SJSA1 (cell line): ENCODE data around the gene MYLK. TPM values are rescaled to one million over a fixed set of nuclear protein-coding genes. Genes with fewer than 3 reads are reported as not detected.

Experiments
- DNase-seq, 2 experiments: peaks; one replicate each; pipeline ENCODE4 v3.0.0-alpha.2; 2015 to 2020; ENCODE audit warnings: low spot score in 2 of 2, low read depth in 1 of 2
- H3K27ac ChIP-seq: fragments of 250-450 bp; sonication (Bioruptor Pico); 2 replicates; pipeline ENCODE4 v1.5.1; 2020; ENCODE audit warnings: mild to moderate bottlenecking, moderate library complexity
- H3K27me3 ChIP-seq: fragments of 250-450 bp; sonication (Bioruptor Pico); replicated peaks from 2 replicates; pipeline ENCODE4 v1.5.1; 2020; ENCODE audit warnings: mild to moderate bottlenecking, moderate library complexity
- H3K36me3 ChIP-seq: fragments of 250-450 bp; sonication (Bioruptor Pico); 2 replicates; pipeline ENCODE4 v1.5.1; 2020; ENCODE audit warnings: mild to moderate bottlenecking
- H3K4me1 ChIP-seq: fragments of 250-450 bp; sonication (Bioruptor Pico); replicated peaks from 2 replicates; pipeline ENCODE4 v1.6.1; 2021; ENCODE audit warnings: mild to moderate bottlenecking
- H3K4me3 ChIP-seq: fragments of 250-450 bp; sonication (Bioruptor Pico); 2 replicates; pipeline ENCODE4 v1.5.1; 2020; ENCODE audit warnings: mild to moderate bottlenecking
- H3K9me3 ChIP-seq: fragments of 250-450 bp; sonication (Bioruptor Pico); replicated peaks from 2 replicates; pipeline ENCODE4 v1.5.1; 2020; ENCODE audit warnings: mild to moderate bottlenecking
- total RNA-seq: library from RNA; depleted of rRNA; stranded (reverse); fragments of >200 nt; shearing (Covaris generic); gene quantifications from 2 replicates; pipeline ENCODE4 v1.2.3, GENCODE V29; 2014

The MYLK gene
- total RNA-seq, 1 experiment from 2014 or later: 147 TPM

DNA sequence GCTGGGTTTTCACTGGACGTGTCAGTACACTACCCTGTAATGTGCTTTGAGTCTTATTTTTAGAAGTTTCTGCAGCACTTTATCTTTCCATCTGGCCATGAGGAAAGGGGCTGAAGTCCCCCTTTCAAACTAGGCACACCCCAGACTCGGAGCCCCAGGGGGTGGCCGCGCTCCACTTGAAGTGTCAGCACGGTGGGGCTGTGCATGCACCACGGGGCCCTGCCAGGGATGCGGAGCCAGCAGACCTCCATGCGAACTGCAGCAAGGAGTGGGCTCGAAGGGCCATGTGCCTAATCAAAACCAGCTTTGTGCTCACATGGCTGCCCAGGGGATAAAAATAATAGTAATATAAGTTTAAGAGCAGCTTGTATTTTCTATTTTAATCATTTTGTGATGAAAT is 198.4 kb downstream of the MYLK start:
- H3K4me3 ChIP-seq: no peak overlapping the region
- no peaks in the 10 kb centered on the region for H3K27me3 ChIP-seq
- DNase-seq: no peak
- H3K36me3 ChIP-seq: no peaks in the 10 kb centered on the region
- no peak overlapping the region for H3K27ac ChIP-seq
- H3K4me1 ChIP-seq: peaks cover 23% of the 10 kb centered on the region
- no peaks in the 10 kb centered on the region for H3K9me3 ChIP-seq

DNA sequence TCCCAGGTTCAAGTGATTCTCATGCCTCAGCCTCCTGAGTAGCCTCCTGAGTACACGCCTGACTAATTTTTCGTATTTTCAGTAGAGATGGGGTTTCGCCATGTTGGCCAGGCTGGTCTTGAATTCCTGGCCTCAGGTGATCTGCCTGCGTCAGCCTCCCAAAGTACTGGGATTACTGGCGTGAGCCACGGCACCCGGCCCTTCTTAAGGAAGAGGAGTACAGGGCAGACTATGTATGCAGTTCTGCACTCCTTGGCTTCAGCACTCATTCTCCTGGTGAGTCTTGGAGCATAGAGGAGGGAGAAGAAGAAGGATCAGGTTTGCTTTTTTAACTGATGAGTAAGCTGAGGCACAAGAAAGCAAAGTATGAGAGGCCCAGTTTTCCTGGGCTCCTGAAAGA is 199.5 kb downstream of the MYLK start:
- H3K27me3 ChIP-seq: no peaks in the 10 kb centered on the region
- H3K9me3 ChIP-seq: no peaks in the 10 kb centered on the region
- no peak overlapping the region for H3K27ac ChIP-seq
- no peaks in the 10 kb centered on the region for H3K36me3 ChIP-seq
- H3K4me3 ChIP-seq: no peak overlapping the region
- H3K4me1 ChIP-seq: peaks cover 23% of the 10 kb centered on the region
- no peak for DNase-seq

DNA sequence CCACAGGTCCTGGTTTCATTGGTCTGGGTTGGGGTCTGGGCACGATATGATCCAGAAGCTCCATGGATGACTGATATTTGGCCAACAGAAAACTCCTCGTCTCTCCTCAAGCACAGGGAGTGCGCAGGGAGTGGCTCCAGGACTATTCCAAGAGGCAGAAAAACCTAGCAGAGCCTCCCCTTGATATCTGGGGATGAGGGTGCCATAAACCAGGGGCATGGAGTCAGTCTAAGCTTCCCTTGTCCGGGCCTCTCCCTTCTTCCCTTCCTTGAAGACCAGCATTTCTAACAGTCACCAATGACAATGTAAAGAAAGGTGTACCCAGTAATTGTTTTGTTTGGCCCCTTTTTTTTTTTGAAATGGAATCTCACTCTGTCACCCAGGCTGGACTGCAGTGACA is 199.9 kb downstream of the MYLK start:
- no peak overlapping the region for H3K27ac ChIP-seq
- peaks cover 23% of the 10 kb centered on the region for H3K4me1 ChIP-seq
- no peak for DNase-seq
- no peaks in the 10 kb centered on the region for H3K27me3 ChIP-seq
- no peaks in the 10 kb centered on the region for H3K9me3 ChIP-seq
- H3K4me3 ChIP-seq: no peak overlapping the region
- no peaks in the 10 kb centered on the region for H3K36me3 ChIP-seq

GRCh38 chr3:123683505-123684154 is 200.5 kb downstream of the MYLK start:
- Histone ChIP-seq H3K4me3 (no peak overlapping the region), H3K27ac (no peak overlapping the region), H3K27me3 (no peaks in the 10 kb centered on the region), H3K9me3 (no peaks in the 10 kb centered on the region), H3K4me1 (peaks cover 18% of the 10 kb centered on the region), H3K36me3 (no peaks in the 10 kb centered on the region)
- DNase-seq: no peak

DNA sequence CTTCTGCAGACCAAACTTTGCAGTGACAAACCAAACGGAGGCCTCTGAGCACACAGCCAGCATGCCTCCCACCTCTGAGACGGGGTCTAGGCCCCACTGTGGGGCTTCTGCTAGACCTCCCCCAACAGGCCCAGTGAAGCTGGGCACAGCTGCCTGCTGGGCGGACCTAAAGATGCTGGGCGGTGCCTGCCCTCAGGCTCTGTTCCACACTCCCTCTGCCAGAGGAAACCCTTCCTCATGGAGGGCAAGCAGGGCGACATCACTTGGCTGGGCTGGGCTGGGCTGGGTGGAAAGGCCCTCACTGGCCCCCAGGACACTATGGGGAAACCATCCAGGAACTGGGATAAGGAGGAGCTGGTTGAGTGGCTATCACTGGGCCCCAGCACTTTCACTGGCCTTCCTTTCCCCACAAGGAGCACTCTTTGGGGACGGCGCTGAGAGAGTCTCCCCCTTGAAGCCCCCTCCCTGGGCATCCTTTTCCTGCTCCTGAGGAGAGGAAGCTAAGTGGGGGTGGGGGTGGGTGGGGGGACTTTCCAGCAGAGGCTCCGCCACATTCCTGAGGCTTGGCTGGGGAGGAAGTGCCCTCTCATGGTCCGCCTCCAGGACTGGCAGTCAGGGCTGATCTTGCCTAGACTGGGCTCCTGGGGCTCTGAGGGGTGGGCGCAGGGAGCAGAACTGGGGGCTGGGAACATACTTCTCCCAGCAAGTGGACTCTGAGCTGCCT is 201.2 kb downstream of the MYLK start:
- Histone ChIP-seq H3K4me1 (peaks cover 18% of the 10 kb centered on the region), H3K36me3 (no peaks in the 10 kb centered on the region), H3K4me3 (no peak overlapping the region), H3K27ac (no peak overlapping the region), H3K9me3 (no peaks in the 10 kb centered on the region), H3K27me3 (no peaks in the 10 kb centered on the region)
- DNase-seq: no peak

GRCh38 chr3:123682302-123682701 is 201.8 kb downstream of the MYLK start:
- Histone ChIP-seq H3K27ac (no peak overlapping the region), H3K9me3 (no peaks in the 10 kb centered on the region), H3K27me3 (no peaks in the 10 kb centered on the region), H3K36me3 (no peaks in the 10 kb centered on the region), H3K4me1 (peaks cover 13% of the 10 kb centered on the region), H3K4me3 (no peak overlapping the region)
- DNase-seq: no peak

- DNase-seq: no peak
- Histone ChIP-seq H3K4me3 (no peak overlapping the region), H3K27ac (no peak overlapping the region), H3K27me3 (no peaks in the 10 kb centered on the region), H3K9me3 (no peaks in the 10 kb centered on the region), H3K4me1 (peaks cover 12% of the 10 kb centered on the region), H3K36me3 (no peaks in the 10 kb centered on the region)
These were observed 204.3 kb downstream of the MYLK start for GRCh38 chr3:123679712-123680386.

DNA sequence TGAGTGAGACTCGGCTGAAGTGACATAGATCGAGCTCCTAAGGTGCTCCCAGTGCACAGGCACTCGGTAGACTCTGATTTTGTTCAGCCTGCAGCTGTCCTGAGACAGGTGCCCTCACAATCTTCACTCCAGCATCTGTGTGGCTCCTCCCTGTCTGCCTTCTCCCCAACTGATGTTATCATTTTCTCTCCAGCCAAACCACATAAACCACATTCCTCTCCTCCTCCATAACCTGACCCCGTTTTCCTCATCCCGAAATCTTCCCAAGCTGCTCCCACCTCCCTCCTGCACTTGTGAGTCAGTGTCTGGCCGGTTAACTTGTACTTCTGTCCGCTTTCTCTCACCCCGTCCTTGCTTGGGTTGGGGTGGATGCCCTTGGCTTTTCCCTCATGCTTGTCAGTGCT is 206.0 kb downstream of the MYLK start:
- peak in 1 of 2 experiments; percentile 33 for DNase-seq
- no peak overlapping the region for H3K4me3 ChIP-seq
- no peaks in the 10 kb centered on the region for H3K36me3 ChIP-seq
- peaks cover 8% of the 10 kb centered on the region for H3K4me1 ChIP-seq
- no peak overlapping the region for H3K27ac ChIP-seq
- H3K9me3 ChIP-seq: no peaks in the 10 kb centered on the region
- H3K27me3 ChIP-seq: no peaks in the 10 kb centered on the region

- no peak for DNase-seq
- Histone ChIP-seq H3K4me1 (no peaks in the 10 kb centered on the region), H3K27me3 (no peaks in the 10 kb centered on the region), H3K27ac (no peak overlapping the region), H3K36me3 (no peaks in the 10 kb centered on the region), H3K4me3 (no peak overlapping the region), H3K9me3 (no peaks in the 10 kb centered on the region)
These were observed 211.5 kb downstream of the MYLK start for GRCh38 chr3:123672429-123673146.

- no peaks in the 10 kb centered on the region for H3K9me3 ChIP-seq
- DNase-seq: no peak
- H3K27me3 ChIP-seq: no peaks in the 10 kb centered on the region
- H3K36me3 ChIP-seq: no peaks in the 10 kb centered on the region
- H3K27ac ChIP-seq: no peak overlapping the region
- no peaks in the 10 kb centered on the region for H3K4me1 ChIP-seq
- H3K4me3 ChIP-seq: no peak overlapping the region
These were observed 213.4 kb downstream of the MYLK start for GRCh38 chr3:123670743-123671142.

- H3K27ac ChIP-seq: no peak overlapping the region
- no peak overlapping the region for H3K4me3 ChIP-seq
- H3K27me3 ChIP-seq: no peaks in the 10 kb centered on the region
- H3K36me3 ChIP-seq: no peaks in the 10 kb centered on the region
- no peaks in the 10 kb centered on the region for H3K9me3 ChIP-seq
- DNase-seq: no peak
- no peaks in the 10 kb centered on the region for H3K4me1 ChIP-seq
These were observed 215.2 kb downstream of the MYLK start for GRCh38 chr3:123668906-123669305.

DNA sequence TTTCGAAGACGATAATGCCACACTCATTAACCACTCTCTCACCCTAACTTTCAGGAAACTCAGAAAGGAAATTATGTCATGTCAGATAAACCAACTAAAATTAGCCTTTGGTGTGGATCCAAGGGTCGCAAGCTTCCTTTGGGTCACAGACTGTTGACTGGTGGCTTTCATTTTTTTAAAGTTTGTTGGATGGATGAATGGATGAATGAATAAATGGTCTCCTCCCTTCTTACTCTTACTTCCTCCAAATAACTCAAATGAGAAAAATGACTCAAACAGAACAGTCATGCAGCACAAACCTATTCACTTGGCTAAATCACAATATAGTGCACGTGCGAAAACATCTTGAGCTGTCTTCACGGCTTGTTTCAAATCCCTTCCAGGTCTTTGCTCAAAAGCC is 216.3 kb downstream of the MYLK start:
- H3K4me1 ChIP-seq: no peaks in the 10 kb centered on the region
- DNase-seq: no peak
- H3K27me3 ChIP-seq: no peaks in the 10 kb centered on the region
- H3K27ac ChIP-seq: no peak overlapping the region
- no peaks in the 10 kb centered on the region for H3K36me3 ChIP-seq
- H3K9me3 ChIP-seq: no peaks in the 10 kb centered on the region
- H3K4me3 ChIP-seq: no peak overlapping the region

DNA sequence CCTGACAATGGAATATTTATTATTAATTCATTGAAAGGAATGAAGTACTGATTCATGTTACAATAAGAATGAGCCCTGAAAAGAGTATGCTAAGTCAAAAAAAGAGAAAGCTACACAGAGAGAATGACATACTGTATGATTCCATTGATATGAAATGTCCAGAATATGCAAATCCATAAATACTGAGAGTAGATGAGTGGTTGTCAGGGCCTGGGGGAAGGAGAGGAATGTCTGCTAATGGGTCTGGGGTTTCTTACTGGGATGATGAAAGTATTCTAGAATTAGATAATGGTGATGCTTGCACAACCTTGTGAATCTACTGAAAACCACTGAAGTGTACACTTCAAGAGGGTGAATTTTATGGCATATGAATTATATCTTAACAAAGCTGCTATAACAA is 219.4 kb downstream of the MYLK start:
- DNase-seq: no peak
- H3K27ac ChIP-seq: no peak overlapping the region
- H3K36me3 ChIP-seq: no peaks in the 10 kb centered on the region
- peaks cover 22% of the 10 kb centered on the region for H3K4me1 ChIP-seq
- H3K4me3 ChIP-seq: no peak overlapping the region
- no peaks in the 10 kb centered on the region for H3K9me3 ChIP-seq
- H3K27me3 ChIP-seq: no peaks in the 10 kb centered on the region

- H3K9me3 ChIP-seq: no peaks in the 10 kb centered on the region
- H3K4me1 ChIP-seq: peaks cover 22% of the 10 kb centered on the region
- DNase-seq: no peak
- no peaks in the 10 kb centered on the region for H3K36me3 ChIP-seq
- H3K27ac ChIP-seq: no peak overlapping the region
- H3K4me3 ChIP-seq: no peak overlapping the region
- H3K27me3 ChIP-seq: no peaks in the 10 kb centered on the region
These were observed 220.2 kb downstream of the MYLK start for GRCh38 chr3:123663977-123664376.
